CD14-positive monocyte (primary cell): Measurements from ENCODE around the gene OSBPL8. TPM values are rescaled to one million over a fixed set of nuclear protein-coding genes. Genes with fewer than 3 reads are reported as not detected.

ENCODE experiments used
- DNase-seq, 3 donors: peaks; one replicate each; pipeline ENCODE4 v3.0.0-alpha.2; 2011 to 2022
- H2AFZ ChIP-seq: 2 replicates; pipeline ENCODE4 v1.6.0; 2012; ENCODE audit warnings: mild to moderate bottlenecking, low read depth, low read length, inconsistent platforms; ENCODE audit not compliant: insufficient read depth, poor library complexity, severe bottlenecking
- H3K27ac ChIP-seq, 2 donors: 1 replicate in 1 of 2; 2 replicates in 1 of 2; pipeline ENCODE4 v1.5.1; 2012 to 2013; ENCODE audit warnings: low read length in 2 of 2, control low read depth in 1 of 2, inconsistent platforms in 1 of 2, low read depth in 1 of 2, mild to moderate bottlenecking in 1 of 2
- H3K27me3 ChIP-seq, 2 donors: one replicate each; pipeline versions ENCODE4 v1.6.0 to v1.6.1; 2011 to 2013; ENCODE audit warnings: low read length in 2 of 2; ENCODE audit not compliant: control insufficient read depth in 2 of 2, insufficient read depth in 2 of 2
- H3K36me3 ChIP-seq, 2 donors: replicated peaks in 1 of 2; 1 replicate in 1 of 2; 2 replicates in 1 of 2; pipeline versions ENCODE4 v1.5.1 to v1.6.1; 2012 to 2013; ENCODE audit warnings: low read length in 2 of 2, control low read depth in 1 of 2, inconsistent platforms in 1 of 2, mild to moderate bottlenecking in 1 of 2; ENCODE audit not compliant: insufficient read depth in 2 of 2, control insufficient read depth in 1 of 2
- H3K4me1 ChIP-seq, 2 donors: 1 replicate in 1 of 2; 2 replicates in 1 of 2; pipeline versions ENCODE4 v1.5.1 to v1.6.1; 2012 to 2013; ENCODE audit warnings: low read length in 2 of 2, control low read depth in 1 of 2, inconsistent platforms in 1 of 2, mild to moderate bottlenecking in 1 of 2, moderate library complexity in 1 of 2; ENCODE audit not compliant: insufficient read depth in 2 of 2, control insufficient read depth in 1 of 2
- H3K4me2 ChIP-seq: replicated peaks from 2 replicates; pipeline ENCODE3; 2012; ENCODE audit warnings: low read length, moderate library complexity, mild to moderate bottlenecking; ENCODE audit not compliant: poor library complexity, severe bottlenecking; ENCODE audit errors: extremely low read depth
- H3K4me3 ChIP-seq, 3 experiments: fragments of 200-600 bp in 1 of 3; sonication (generic) in 1 of 3; replicated peaks in 1 of 3; 1 replicate in 2 of 3; 2 replicates in 1 of 3; pipeline ENCODE4 v1.5.1; 2011 to 2013; ENCODE audit warnings: low read length in 3 of 3, mild to moderate bottlenecking in 3 of 3, control low read depth in 2 of 3, low read depth in 2 of 3, inconsistent platforms in 1 of 3, moderate library complexity in 1 of 3
- H3K79me2 ChIP-seq: 2 replicates; pipeline ENCODE4 v1.6.0; 2012; ENCODE audit warnings: mild to moderate bottlenecking, control low read depth, inconsistent platforms, low read length, moderate library complexity; ENCODE audit not compliant: insufficient read depth
- H3K9ac ChIP-seq: 2 replicates; pipeline ENCODE4 v1.6.0; 2017; ENCODE audit warnings: low read length, mild to moderate bottlenecking; ENCODE audit not compliant: insufficient read depth, poor library complexity, severe bottlenecking
- H3K9me3 ChIP-seq, 2 donors: replicated peaks in 1 of 2; 1 replicate in 1 of 2; 2 replicates in 1 of 2; pipeline versions ENCODE4 v1.5.1 to v1.6.1; 2012 to 2013; ENCODE audit warnings: low read length in 2 of 2, control low read depth in 1 of 2; ENCODE audit not compliant: control insufficient read depth in 1 of 2, insufficient read depth in 1 of 2
- H4K20me1 ChIP-seq: 2 replicates; pipeline ENCODE4 v1.6.0; 2012; ENCODE audit warnings: mild to moderate bottlenecking, low read length, control low read depth, moderate library complexity; ENCODE audit not compliant: insufficient read depth
- H3K27ac Mint-ChIP-seq, 7 donors: one replicate each; pipeline ENCODE4 v1.8.0; 2020; ENCODE audit warnings: mild to moderate bottlenecking in 7 of 7, mixed read lengths in 7 of 7, moderate library complexity in 6 of 7, inconsistent platforms in 2 of 7
- H3K27me3 Mint-ChIP-seq, 3 donors: one replicate each; pipeline ENCODE4 v1.8.0; 2021 to 2022; ENCODE audit warnings: low read depth in 3 of 3, mild to moderate bottlenecking in 3 of 3, mixed read lengths in 3 of 3, moderate library complexity in 3 of 3, inconsistent platforms in 1 of 3
- H3K36me3 Mint-ChIP-seq, 2 donors: one replicate each; pipeline ENCODE4 v1.8.0; 2020; ENCODE audit warnings: mixed read lengths in 2 of 2, inconsistent platforms in 1 of 2, mild to moderate bottlenecking in 1 of 2
- H3K4me1 Mint-ChIP-seq: one replicate; pipeline ENCODE4 v1.8.0; 2020; ENCODE audit warnings: mild to moderate bottlenecking, mixed read lengths
- H3K4me3 Mint-ChIP-seq, 2 donors: one replicate each; pipeline ENCODE4 v1.8.0; 2020; ENCODE audit warnings: mild to moderate bottlenecking in 2 of 2, mixed read lengths in 2 of 2, moderate library complexity in 1 of 2
- H3K9me3 Mint-ChIP-seq, 7 donors: one replicate each; pipeline ENCODE4 v1.8.0; 2020 to 2022; ENCODE audit warnings: mixed read lengths in 7 of 7, mild to moderate bottlenecking in 6 of 7, moderate library complexity in 6 of 7, inconsistent platforms in 2 of 7
- CTCF ChIP-seq: fragments of 200-600 bp; IDR thresholded peaks from one replicate; pipeline ENCODE4 v1.8.0; 2022; ENCODE audit warnings: antibody characterized with exemption, mild to moderate bottlenecking
- WGBS: methylation state at CpG from one replicate; pipeline ENCODE4 v1.1.5; 2013; ENCODE audit warnings: missing lambda C conversion rate; ENCODE audit not compliant: insufficient coverage; 5-methylcytosine and 5-hydroxymethylcytosine counted together
- intact Hi-C, 2 donors: fragments of 100-400 bp; cut with micrococcal nuclease; formaldehyde crosslinking; loops; one replicate each; pipeline versions ENCODE4 v1.15.0 to v1.15.1; 2023
- polyA plus RNA-seq, 3 donors: library from polyadenylated mRNA; depleted of rRNA in 1 of 3; unstranded in 2 of 3; stranded (reverse) in 1 of 3; fragments of 300-500 nt in 2 of 3; fragments of >200 nt in 1 of 3; fragmentation: Illumina TruSeq in 2 of 3; gene quantifications; 1 replicate in 2 of 3; 2 replicates in 1 of 3; pipeline ENCODE4 v1.2.3, GENCODE V29; 2012 to 2021

The OSBPL8 gene
- polyA plus RNA-seq, 3 donors, result 25.3 to 167 (median 147) TPM

GRCh38 chr12:76360316-76360715 is 199.3 kb downstream of the OSBPL8 start:
- no peak overlapping the region for H3K27ac ChIP-seq
- Mint-ChIP-seq H3K9me3 (peaks cover 0 to 4% (median 3%) of the 10 kb centered on the region in 7 donors), H3K36me3 (peaks cover 68 to 77% of the 10 kb centered on the region in 2 donors), H3K4me1 (no peaks in the 10 kb centered on the region), H3K27ac (no peak overlapping the region), H3K4me3 (no peak overlapping the region), H3K27me3 (no peaks in the 10 kb centered on the region)
- no peak overlapping the region for H2AFZ ChIP-seq
- no peaks in the 10 kb centered on the region for H3K4me1 ChIP-seq
- peaks cover 49 to 71% of the 10 kb centered on the region in 2 donors for H3K36me3 ChIP-seq
- no peak overlapping the region for H3K4me3 ChIP-seq
- no peak overlapping the region for H3K9ac ChIP-seq
- 97% methylated on average over 9 of the region's 9 CpGs for WGBS
- no peak overlapping the region for H3K4me2 ChIP-seq
- DNase-seq, result no peak
- no peaks in the 10 kb centered on the region for H3K79me2 ChIP-seq
- H3K27me3 ChIP-seq, result no peaks in the 10 kb centered on the region
- no peak for TF ChIP-seq CTCF
- H3K9me3 ChIP-seq, result no peaks in the 10 kb centered on the region
- H4K20me1 ChIP-seq, result no peaks in the 10 kb centered on the region
- intact Hi-C loops, result no loop called here

GRCh38 chr12:76356071-76356470 is 203.5 kb downstream of the OSBPL8 start:
- no peak for TF ChIP-seq CTCF

More at GRCh38 chr12:76356071-76356470, 203.5 kb downstream of the OSBPL8 start:
- Histone ChIP-seq H4K20me1 (no peaks in the 10 kb centered on the region), H3K4me1 (no peaks in the 10 kb centered on the region), H3K4me2 (no peak overlapping the region), H3K9me3 (no peaks in the 10 kb centered on the region), H3K27me3 (no peaks in the 10 kb centered on the region), H3K27ac (no peak overlapping the region), H3K79me2 (no peaks in the 10 kb centered on the region), H2AFZ (no peak overlapping the region), H3K36me3 (peaks cover 43 to 72% of the 10 kb centered on the region in 2 donors), H3K4me3 (no peak overlapping the region), H3K9ac (no peak overlapping the region)
- WGBS, result no CpG with 5 or more reads among the region's 1 CpG
- H3K36me3 Mint-ChIP-seq, result peaks cover 51 to 54% of the 10 kb centered on the region in 2 donors
- DNase-seq, result no peak
- no peaks in the 10 kb centered on the region for H3K9me3 Mint-ChIP-seq
- H3K27me3 Mint-ChIP-seq, result no peaks in the 10 kb centered on the region
- H3K4me1 Mint-ChIP-seq, result no peaks in the 10 kb centered on the region
- H3K4me3 Mint-ChIP-seq, result no peak overlapping the region
- H3K27ac Mint-ChIP-seq, result no peak overlapping the region
- intact Hi-C loops, result no loop called here
